ENCODE data around the gene CARD16.

Gene CARD16

GRCh38 chr11:104992781-104993180 lies 52.4 kb downstream of the CARD16 start:
- no peak for DNase-seq (ENCODE audit: low spot score)

GRCh38 chr11:104991994-104992393 lies 53.1 kb downstream of the CARD16 start:
- no peak for DNase-seq (ENCODE audit: low spot score)

Measured in HuH-7.5 (cell line).